DMS 273 treated with DMSO at 0.1 percent for 48 hours (cell line): Measurements from ENCODE around the gene KHNYN.

Experiments
- DNase-seq: peaks from one replicate; lab custom pipeline; 2025; lab: John Stamatoyannopoulos, UW

KHNYN gene

DNA sequence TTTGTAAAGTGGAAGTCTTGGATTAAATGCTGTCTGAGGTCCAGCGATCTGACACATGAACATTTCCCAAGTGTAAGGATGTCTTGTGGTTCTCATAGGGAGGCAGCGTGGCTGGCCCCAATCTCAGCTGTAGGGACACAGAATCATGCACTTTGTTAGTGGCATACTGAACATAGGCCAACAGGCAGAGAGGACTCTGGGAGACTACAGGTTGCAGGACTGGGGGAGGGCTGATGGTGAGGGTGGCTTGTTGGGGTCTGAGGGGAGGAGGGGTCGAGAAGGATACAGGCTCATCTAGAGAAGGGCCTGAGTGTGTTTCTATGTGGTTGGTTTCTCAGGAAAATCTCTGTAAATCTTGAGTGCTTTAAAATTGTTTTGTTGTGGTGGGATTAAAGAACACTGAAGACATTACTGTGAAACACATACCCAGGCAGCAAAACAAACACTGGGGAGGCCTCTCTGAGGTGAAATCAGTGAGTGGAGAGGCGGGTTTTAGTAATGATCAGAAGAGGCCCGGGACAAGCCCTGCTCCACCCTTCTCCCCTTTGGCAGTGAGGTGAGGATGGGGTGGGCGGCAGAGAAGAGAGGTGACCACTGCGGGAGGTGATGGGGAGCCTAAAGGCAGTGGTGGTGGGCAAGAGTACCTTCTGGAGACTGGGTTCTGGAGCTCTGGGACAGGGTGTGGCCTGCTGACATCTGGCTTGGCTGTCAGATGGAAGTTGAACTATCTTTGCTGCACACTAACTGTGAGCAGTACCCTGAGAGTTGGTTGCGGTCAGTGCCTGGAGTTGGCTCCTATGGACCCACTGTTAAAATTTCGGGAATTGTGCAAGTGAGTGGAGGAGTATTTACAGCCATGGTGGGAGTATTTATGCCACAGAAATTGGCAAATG is 27.7 kb upstream of the KHNYN start:
- DNase-seq: no peak

DNA sequence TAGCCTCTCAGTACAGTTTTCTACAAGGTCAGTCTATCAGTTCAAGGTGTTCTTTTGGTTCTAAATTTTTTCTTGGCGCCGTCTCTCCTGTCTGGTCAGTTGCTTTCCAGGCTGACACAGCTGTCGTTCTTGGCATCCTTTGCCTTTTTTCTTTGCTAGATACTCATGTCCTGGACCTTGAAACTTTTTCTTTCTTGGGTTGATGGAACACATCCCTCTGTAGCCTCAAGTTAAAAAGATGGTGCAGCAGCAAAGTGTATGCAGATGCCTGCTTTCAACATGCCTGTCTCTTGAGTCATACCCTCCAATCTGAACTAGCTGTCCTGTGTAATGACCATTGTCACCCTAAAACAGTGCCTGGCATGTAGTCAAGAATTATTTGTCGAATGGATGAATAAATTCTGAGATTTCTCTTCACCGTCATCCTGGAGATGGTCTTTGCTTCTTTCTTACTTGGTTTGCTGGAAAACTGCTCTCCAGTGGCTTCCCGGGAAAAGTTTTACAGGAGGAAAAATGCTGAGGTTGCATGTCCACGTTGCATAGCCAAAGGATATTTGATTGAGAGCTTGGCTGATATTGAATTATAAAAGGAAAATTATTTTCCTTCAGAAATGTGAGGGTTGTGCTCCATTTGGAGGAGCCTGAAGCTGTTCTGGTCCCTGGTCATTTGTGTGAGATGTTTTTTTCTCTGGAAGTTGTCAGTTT is 26.3 kb upstream of the KHNYN start:
- DNase-seq: no peak

DNA sequence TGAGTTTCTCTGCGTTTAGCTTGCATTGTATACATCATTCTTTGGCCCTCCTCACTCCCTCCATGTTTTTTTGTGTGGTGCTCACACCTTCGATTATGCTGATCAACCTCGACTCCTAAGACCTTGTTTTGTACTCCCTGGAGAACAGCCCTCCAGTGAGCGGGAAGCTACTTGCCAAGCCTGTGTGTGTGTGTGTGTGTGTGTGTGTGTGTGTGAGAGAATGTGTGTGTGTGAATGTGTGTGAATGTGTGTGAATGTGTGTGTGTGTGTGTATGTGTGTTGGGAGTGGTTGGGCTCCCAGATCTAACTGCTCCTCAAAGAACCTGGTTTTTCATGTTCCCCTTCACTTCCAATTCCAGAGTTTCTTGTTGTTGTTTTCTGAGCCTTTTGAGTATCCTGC is 24.9 kb upstream of the KHNYN start:
- no peak for DNase-seq

DNA sequence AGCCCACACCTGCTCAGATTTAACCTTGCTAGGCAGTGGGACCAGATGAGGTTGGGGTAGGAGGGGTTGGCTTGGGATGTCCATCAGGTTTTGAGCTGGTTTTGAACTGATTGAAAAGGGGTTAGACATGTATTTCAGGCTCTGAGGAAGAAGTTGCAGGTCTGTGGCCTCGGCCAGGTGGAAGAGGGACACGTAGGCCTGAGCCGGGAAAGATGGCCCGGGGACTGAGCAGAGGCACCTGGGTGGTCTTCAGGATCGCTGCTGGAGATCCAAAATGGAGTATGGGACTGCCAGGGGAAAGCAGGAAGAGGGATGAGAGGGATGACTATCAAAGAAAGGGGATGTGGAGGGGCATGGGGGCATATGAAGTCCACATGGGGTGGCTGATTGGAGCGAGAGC is 23.3 kb upstream of the KHNYN start:
- no peak for DNase-seq

DNA sequence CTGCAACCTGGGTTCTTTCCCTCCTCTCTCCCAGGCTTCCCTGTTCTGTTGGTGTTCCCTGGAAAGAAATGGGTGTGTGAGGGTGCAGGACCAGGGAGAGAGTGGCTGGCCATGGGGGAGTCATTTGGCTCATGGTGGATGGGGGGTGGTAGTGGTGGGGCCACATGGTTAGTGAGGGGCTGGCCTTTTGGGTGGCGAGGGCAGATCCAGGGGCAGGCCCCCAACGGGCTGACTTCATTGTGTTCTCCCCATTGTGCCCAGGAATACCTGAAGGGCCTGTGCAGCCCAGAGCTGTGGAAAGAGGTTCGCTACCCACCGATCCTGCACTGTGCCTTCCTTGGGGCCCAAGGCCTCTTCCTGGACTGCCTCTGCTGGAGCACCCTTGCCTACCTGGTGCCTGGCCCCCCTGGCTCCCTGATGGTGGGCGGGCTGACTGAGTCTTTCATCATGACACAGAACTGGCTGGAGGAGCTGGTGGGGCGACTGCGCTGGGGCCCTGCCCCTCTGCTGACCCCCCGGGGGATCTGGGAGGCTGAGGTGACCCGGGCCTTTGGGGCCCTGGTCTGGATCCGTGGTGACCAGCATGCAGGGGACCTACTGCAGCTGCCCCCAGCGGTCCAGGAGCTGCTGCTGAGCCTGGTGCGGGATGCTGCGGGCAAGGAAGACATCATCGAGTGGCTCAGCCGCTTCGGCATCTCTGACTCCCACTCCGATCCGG is 22.0 kb upstream of the KHNYN start:
- DNase-seq: no peak

DNA sequence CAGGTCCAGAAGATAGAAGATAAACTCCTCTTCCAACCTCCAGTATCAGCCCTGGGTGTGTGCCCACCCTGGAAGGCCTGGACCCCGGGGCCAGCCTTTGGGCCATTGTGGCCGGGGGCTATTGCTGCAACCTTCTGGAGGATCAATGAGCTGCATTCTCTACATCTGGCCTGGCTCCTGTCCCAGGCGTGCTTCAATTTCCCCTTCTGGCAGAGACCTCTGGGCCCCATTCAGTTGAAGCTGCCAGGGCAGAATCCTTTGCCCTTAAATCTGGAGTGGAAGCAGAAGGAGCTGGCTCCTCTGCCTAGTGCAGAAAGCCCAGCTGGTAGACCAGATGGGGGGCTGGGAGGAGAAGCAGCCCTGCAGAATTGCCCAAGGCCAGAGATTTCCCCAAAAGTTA is 21.0 kb upstream of the KHNYN start:
- DNase-seq: peak; percentile 83

DNA sequence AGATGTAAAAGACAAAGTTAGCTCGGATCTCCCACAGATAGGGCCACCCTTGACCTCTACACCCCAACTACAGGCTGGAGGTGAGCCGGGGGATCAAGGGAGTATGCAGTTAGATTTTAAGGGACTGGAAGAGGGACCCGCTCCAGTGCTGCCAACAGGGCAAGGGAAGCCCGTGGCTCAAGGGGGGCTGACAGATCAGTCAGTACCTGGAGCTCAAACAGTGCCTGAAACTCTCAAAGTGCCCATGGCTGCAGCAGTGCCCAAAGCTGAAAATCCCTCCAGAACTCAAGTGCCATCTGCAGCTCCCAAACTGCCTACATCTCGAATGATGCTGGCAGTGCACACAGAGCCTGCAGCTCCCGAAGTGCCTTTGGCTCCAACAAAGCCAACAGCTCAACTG is 20.6 kb upstream of the KHNYN start:
- DNase-seq: no peak

DNA sequence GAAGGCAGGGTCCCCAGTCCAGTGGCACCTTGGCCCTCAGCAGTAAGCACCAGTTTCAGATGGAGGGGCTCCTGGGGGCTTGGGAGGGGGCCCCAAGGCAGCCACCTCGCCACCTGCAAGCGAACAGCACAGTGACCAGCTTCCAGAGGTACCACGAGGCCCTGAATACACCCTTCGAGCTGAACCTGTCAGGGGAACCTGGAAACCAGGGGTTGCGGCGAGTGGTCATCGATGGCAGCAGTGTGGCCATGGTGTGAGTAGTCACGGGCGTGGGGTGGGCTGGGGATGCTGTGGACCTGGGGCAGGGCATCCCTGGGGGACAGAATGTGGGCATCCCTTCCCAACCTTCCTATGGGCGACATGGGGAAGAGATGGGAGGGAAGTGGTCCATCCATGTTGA is 19.8 kb upstream of the KHNYN start:
- DNase-seq: no peak

DNA sequence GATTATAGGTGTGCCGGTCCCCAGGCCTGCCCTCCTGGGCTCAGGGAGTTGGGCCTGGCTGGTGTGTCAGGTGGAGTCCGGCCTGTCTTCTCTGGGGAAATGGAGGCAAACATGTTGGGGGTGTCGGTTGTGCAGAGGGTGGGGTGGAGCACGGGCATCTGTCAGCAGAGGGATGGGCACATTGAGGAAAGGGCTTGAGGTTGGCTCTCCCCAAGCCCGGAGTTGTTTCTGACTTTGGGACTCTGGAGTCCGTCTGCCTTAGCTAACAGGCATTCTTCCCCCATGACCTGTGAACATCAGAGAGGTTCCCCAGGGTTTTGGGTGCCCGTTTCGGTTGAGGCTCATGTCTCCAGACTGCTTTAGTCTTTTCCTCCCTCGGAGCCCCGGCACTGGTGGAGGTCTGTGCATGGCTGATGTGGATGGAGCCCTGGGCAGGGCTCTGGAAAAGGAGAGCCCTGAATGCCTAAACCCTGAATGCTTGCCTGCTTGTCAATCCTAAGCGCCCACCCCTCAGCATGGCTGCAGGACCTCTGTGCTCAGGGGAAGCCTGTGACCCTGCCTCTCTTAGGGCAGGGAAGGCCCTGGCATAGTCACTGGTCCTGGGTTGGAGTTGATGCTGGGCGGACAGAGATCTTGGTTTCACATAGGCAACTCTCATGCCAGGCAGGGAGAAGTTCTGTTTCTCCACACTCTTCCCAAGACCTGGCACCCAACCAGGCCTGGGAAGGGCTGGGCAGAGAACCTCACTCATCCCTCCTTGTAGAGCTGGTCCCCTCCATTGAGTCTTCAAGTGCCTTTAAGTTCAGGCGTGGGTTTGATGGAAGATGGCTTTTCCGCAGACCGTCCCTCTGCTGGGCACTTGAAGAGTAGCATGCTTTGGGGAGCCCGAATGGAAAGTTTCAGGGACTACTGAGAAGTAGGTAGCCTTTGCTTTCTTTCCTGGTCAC is 18.0 kb upstream of the KHNYN start:
- peak; percentile 28 for DNase-seq

DNA sequence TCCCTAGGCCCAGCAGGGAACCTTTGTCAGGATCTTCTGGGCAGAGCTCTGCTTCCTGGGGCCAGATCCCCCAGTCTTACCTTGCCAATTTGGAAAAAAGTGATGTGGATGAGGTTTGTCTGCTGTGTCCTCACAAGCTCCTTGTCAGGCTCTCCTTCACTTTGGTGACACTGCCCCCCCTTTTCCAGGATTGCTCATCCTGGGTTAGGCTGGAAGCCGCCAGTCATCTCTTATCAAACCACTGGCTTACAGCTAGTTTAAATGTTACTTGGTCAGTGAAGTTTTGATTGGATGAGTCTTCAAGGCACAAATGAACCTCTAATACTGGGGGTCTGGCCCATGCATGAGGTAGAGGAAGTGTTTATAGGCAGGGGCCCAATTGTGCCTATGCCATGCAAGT is 15.7 kb upstream of the KHNYN start:
- DNase-seq: no peak

DNA sequence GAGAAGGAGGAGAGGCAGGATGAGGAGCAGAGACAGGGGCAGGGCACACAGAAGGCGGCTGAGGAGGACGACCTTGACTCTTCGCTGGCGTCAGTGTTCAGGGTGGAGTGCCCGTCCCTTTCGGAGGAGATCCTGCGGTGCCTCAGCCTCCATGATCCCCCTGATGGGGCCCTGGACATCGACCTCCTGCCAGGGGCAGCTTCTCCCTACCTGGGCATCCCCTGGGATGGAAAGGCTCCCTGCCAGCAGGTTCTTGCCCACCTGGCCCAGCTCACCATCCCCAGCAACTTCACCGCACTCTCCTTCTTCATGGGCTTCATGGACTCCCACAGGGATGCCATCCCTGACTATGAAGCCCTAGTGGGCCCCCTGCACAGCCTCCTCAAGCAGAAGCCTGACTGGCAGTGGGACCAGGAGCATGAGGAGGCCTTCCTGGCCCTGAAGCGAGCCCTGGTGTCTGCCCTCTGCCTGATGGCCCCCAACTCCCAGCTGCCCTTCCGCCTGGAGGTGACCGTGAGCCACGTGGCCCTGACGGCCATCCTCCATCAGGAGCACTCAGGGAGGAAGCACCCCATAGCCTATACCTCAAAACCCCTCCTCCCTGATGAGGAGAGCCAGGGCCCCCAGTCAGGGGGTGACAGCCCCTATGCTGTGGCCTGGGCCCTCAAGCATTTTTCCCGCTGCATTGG is 14.9 kb upstream of the KHNYN start:
- no peak for DNase-seq

DNA sequence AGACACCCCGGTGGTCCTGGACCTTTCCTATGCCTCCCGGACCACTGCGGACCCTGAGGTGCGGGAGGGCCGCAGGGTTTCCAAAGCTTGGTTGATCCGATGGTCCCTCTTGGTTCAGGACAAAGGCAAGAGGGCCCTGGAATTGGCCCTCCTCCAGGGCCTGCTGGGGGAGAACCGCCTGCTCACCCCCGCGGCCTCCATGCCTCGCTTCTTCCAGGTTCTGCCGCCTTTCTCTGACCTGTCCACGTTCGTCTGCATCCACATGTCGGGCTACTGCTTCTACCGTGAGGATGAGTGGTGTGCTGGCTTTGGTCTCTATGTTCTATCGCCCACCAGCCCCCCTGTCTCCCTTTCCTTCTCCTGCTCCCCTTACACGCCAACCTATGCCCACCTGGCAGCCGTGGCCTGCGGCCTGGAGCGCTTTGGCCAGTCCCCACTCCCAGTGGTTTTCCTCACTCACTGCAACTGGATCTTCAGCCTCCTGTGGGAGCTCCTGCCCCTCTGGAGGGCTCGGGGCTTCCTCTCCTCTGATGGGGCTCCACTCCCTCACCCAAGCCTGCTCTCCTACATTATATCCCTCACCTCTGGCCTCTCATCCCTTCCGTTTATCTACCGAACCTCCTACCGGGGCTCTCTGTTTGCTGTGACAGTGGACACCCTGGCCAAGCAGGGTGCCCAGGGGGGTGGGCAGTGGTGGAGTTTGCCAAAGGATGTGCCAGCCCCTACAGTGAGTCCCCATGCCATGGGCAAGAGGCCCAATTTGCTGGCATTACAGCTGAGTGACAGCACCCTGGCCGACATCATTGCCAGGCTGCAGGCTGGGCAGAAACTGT is 14.1 kb upstream of the KHNYN start:
- DNase-seq: no peak

DNA sequence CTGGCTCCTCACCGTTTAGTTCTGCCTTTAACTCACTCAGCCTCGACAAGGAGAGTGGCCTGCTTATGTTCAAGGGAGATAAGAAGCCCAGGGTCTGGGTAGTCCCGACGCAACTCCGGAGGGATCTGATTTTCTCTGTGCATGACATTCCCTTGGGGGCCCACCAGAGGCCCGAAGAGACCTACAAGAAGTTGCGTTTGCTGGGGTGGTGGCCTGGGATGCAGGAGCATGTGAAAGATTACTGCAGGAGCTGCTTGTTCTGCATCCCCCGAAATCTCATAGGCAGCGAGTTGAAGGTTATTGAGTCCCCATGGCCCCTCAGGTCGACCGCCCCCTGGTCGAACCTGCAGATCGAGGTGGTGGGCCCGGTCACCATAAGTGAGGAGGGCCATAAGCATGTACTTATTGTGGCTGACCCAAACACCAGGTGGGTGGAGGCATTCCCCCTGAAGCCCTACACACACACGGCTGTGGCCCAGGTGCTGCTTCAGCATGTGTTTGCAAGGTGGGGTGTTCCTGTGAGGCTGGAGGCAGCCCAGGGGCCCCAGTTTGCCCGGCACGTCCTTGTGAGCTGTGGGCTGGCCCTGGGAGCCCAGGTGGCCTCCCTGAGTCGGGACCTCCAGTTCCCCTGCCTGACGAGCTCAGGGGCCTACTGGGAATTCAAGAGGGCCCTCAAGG is 13.4 kb upstream of the KHNYN start:
- DNase-seq: no peak

DNA sequence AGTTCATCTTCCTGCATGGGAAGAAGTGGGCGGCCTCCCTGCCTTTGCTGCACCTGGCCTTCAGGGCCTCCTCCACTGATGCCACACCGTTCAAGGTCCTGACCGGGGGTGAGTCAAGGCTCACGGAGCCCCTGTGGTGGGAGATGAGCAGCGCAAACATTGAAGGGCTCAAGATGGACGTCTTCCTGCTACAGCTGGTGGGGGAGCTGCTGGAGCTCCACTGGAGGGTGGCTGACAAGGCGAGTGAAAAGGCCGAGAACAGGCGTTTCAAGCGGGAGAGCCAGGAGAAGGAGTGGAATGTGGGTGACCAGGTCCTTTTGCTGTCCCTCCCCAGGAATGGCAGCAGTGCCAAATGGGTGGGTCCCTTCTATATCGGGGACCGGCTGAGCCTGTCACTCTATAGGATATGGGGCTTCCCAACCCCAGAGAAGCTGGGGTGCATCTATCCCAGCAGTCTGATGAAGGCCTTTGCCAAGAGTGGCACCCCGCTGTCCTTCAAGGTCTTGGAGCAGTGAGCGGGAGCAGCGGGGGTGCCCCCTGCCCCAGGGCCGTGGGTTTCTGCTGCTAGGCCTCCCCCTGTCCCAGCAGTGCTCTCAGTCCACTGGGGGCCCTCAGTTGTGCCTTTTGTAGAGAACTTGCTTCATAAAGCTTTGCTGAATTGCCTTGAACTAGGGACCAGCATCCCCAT is 12.7 kb upstream of the KHNYN start:
- DNase-seq: no peak

DNA sequence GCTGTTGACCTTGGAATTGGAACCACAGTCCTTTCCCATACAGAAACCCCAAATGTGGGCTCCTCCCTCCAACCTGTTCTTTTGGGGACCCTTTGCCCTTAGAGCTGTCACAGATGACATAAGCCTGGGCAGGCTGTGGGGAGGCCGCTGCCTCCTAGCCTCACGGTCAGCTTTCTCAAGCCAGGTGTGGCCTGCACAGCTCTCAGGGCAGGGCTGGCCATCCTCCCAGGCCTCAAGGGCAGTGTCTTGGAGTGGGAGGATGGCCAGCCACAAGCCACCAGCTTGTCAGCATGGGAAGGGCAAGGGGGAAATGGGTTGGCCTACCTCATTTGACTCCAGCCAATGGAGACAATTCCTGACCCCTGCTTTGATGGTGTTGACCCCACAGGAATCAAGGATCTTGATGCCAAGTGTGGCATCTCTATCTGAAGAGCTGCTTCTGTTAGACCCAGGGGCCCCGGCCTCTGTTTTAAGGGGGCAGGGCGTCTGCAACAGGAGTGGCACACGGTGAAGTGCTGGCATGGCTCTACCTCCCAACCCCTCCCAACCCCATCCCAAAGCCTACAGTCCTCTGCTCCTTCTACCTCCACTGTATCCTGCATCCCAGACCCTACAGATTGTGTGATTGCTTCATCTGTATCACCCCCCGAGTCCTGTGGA is 11.8 kb upstream of the KHNYN start:
- no peak for DNase-seq

DNA sequence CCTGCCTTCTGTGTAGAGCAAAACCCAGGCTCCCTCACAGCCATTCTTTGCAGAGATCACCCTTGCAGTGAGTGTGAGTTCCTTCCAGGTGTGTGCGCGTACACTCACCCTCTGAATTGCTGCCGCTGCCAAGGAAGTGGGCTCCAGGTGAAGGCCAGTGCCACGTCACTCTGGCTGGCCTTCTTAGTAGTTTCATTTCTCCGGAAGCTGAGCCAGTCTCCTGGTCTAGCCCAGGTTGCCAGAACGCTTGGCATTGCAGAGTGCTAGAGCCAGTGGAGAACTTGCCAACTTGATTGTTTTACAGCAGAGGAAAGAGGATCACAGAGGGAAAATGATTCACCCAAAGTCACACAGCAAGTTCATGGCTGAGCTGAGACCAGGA is 11.3 kb upstream of the KHNYN start:
- no peak for DNase-seq

DNA sequence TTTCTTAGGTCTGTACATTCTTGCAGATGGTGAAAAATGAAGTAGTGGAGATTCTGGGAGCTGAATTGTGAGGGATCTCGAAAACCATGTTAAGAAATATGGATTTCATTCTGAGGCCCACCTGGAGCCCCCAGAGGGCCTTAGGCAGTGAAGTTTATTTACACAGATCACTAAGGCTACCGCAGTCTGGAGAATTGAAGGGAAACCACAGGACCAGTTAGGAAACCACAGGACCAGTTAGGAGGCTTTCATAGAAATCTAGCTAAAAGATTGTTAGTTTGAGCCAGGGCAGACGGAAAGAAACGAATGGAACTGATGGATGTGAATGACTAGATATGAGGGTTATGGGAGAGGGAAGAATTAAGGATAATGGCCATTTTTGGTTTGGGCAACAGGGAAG is 7.5 kb upstream of the KHNYN start:
- no peak for DNase-seq
